ENCODE results near the gene EPSTI1.
A peak's percentile ranks its signal among the peaks of the same experiment; 100 is the strongest.
"Not testable (repeated sequence)": the region's sequence is repeated elsewhere in the genome, so short reads cannot be mapped to it uniquely, and the experiment has no call there.

Gene EPSTI1

GRCh38 chr13:42883771-42884467 is 108.1 kb downstream of the EPSTI1 start:
- DNase-seq = peak; percentile 5 to 42

- DNase-seq = no peak
Measured at GRCh38 chr13:42883142-42883541, 108.9 kb downstream of the EPSTI1 start.

GRCh38 chr13:42880056-42880605 is 111.9 kb downstream of the EPSTI1 start:
- no peak for DNase-seq

- DNase-seq = no peak
Measured at GRCh38 chr13:42878721-42879120, 113.3 kb downstream of the EPSTI1 start.

GRCh38 chr13:42876887-42877545 is 115.0 kb downstream of the EPSTI1 start:
- DNase-seq = no peak

- DNase-seq = no peak
Measured at GRCh38 chr13:42876270-42876714, 115.7 kb downstream of the EPSTI1 start.

- DNase-seq = no peak
Measured at GRCh38 chr13:42875475-42876269, 116.4 kb downstream of the EPSTI1 start.

- DNase-seq = no peak
Measured at GRCh38 chr13:42874221-42874620, 117.8 kb downstream of the EPSTI1 start.

- DNase-seq = no peak
Measured at GRCh38 chr13:42873081-42873480, 119.0 kb downstream of the EPSTI1 start.

- no peak for DNase-seq
Measured at GRCh38 chr13:42867232-42867631, 124.8 kb downstream of the EPSTI1 start.

GRCh38 chr13:42865768-42866102 is 126.3 kb downstream of the EPSTI1 start:
- DNase-seq = no peak

GRCh38 chr13:42864952-42865767 is 126.9 kb downstream of the EPSTI1 start:
- DNase-seq = no peak

- not testable (repeated sequence) for DNase-seq
Measured at GRCh38 chr13:42862370-42862769, 129.7 kb downstream of the EPSTI1 start.

GRCh38 chr13:42860485-42860884 is 131.6 kb downstream of the EPSTI1 start:
- no peak for DNase-seq

GRCh38 chr13:42859760-42860159 is 132.3 kb downstream of the EPSTI1 start:
- peak; percentile 57 to 72 for DNase-seq

GRCh38 chr13:42855410-42855809 is 136.6 kb downstream of the EPSTI1 start:
- DNase-seq = no peak

GRCh38 chr13:42852136-42852535 is 139.9 kb downstream of the EPSTI1 start:
- DNase-seq = no peak

GRCh38 chr13:42849200-42849599 is 142.8 kb downstream of the EPSTI1 start:
- DNase-seq = no peak

- no peak for DNase-seq
Measured at GRCh38 chr13:42847891-42848663, 144.0 kb downstream of the EPSTI1 start.

GRCh38 chr13:42836930-42837690 is 154.9 kb downstream of the EPSTI1 start:
- DNase-seq = no peak
